CD4-positive, alpha-beta T cell treated with Interleukin-6 at 100 ng/mL for 8 hours (primary cell): ENCODE data around the gene FEV.

Source experiments
- DNase-seq: peaks from one replicate; pipeline ENCODE4 v3.0.0-alpha.2; 2020; ENCODE audit warnings: mixed read lengths, low spot score

Gene FEV

GRCh38 chr2:219017201-219017931 is 32.4 kb upstream of the FEV start:
- no peak for DNase-seq

- no peak for DNase-seq
These were observed 31.7 kb upstream of the FEV start for GRCh38 chr2:219016721-219017120.

GRCh38 chr2:219010873-219011272 is 25.9 kb upstream of the FEV start:
- DNase-seq = no peak

- DNase-seq = no peak
These were observed 25.3 kb upstream of the FEV start for GRCh38 chr2:219010162-219010756.

- DNase-seq = no peak
These were observed 24.3 kb upstream of the FEV start for GRCh38 chr2:219009294-219009693.

- no peak for DNase-seq
These were observed 19.0 kb upstream of the FEV start for GRCh38 chr2:219003979-219004378.

- no peak for DNase-seq
These were observed 18.3 kb upstream of the FEV start for GRCh38 chr2:219003267-219003634.

- peak; percentile 14 for DNase-seq
These were observed 17.6 kb upstream of the FEV start for GRCh38 chr2:219002395-219003266.

GRCh38 chr2:219001577-219002394 is 16.8 kb upstream of the FEV start:
- DNase-seq = no peak

GRCh38 chr2:219001100-219001576 is 16.2 kb upstream of the FEV start:
- DNase-seq = no peak

- no peak for DNase-seq
These were observed 15.6 kb upstream of the FEV start for GRCh38 chr2:219000569-219000960.

GRCh38 chr2:218999881-219000568 is 15.0 kb upstream of the FEV start:
- no peak for DNase-seq

GRCh38 chr2:218999021-218999880 is 14.3 kb upstream of the FEV start:
- DNase-seq = no peak

- no peak for DNase-seq
These were observed 13.5 kb upstream of the FEV start for GRCh38 chr2:218998414-218999002.

GRCh38 chr2:218997731-218998130 is 12.7 kb upstream of the FEV start:
- DNase-seq = no peak

GRCh38 chr2:218996937-218997336 is 12.0 kb upstream of the FEV start:
- DNase-seq = no peak

- DNase-seq = peak; percentile 55
These were observed 11.2 kb upstream of the FEV start for GRCh38 chr2:218995972-218996711.

GRCh38 chr2:218995561-218995960 is 10.6 kb upstream of the FEV start:
- DNase-seq = no peak
